Lung (tissue), 12 donors: ENCODE measurements around the gene WDR33. TPM values are rescaled to one million over a fixed set of nuclear protein-coding genes. Genes with fewer than 3 reads are reported as not detected.

Source experiments
- ATAC-seq: fragments of 200-7000 bp; cut with Tn5 transposase; one replicate; pipeline ENCODE4 v1.9.1; 2020; ENCODE audit warnings: moderate number of reproducible peaks; ENCODE audit not compliant: insufficient read depth, low FRiP score
- DNase-seq, 3 donors: peaks; one replicate each; pipeline ENCODE4 v3.0.0-alpha.2; 2013 to 2017
- H3K27ac ChIP-seq, 2 donors: one replicate each; pipeline ENCODE4 v1.5.1; 2013; ENCODE audit warnings: mild to moderate bottlenecking in 2 of 2, moderate library complexity in 2 of 2, control low read depth in 1 of 2, inconsistent platforms in 1 of 2, low read depth in 1 of 2, low read length in 1 of 2
- H3K27me3 ChIP-seq, 3 donors: one replicate each; pipeline ENCODE4 v1.5.1; 2013; ENCODE audit warnings: low read length in 2 of 3; ENCODE audit not compliant: control insufficient read depth in 3 of 3, insufficient read depth in 3 of 3
- H3K36me3 ChIP-seq, 4 donors: one replicate each; pipeline ENCODE4 v1.5.1; 2013; ENCODE audit warnings: low read length in 4 of 4, mild to moderate bottlenecking in 1 of 4, moderate library complexity in 1 of 4; ENCODE audit not compliant: control insufficient read depth in 4 of 4, insufficient read depth in 4 of 4
- H3K4me1 ChIP-seq, 5 donors: one replicate each; pipeline ENCODE4 v1.5.1; 2013; ENCODE audit warnings: low read length in 5 of 5, mild to moderate bottlenecking in 2 of 5, moderate library complexity in 1 of 5; ENCODE audit not compliant: control insufficient read depth in 5 of 5, insufficient read depth in 5 of 5
- H3K4me3 ChIP-seq: one replicate; pipeline ENCODE4 v1.5.1; 2013; ENCODE audit warnings: mild to moderate bottlenecking, control low read depth, moderate library complexity
- H3K9ac ChIP-seq, 2 donors: one replicate each; pipeline ENCODE4 v1.5.1; 2013; ENCODE audit warnings: low read length in 2 of 2, control low read depth in 1 of 2; ENCODE audit not compliant: insufficient read depth in 1 of 2
- H3K9me3 ChIP-seq, 4 donors: one replicate each; pipeline ENCODE4 v1.5.1; 2013; ENCODE audit warnings: low read length in 3 of 4, mild to moderate bottlenecking in 1 of 4, moderate library complexity in 1 of 4; ENCODE audit not compliant: control insufficient read depth in 4 of 4, insufficient read depth in 3 of 4
- WGBS, 2 donors: extraction: QIAGEN DNeasy Blood & Tissue Kit; methylation state at CpG; one replicate each; pipeline ENCODE4 v1.1.7; 2013; 5-methylcytosine and 5-hydroxymethylcytosine counted together
- polyA plus RNA-seq, 2 donors: library from polyadenylated mRNA; stranded (reverse); fragments of 200-250 nt; gene quantifications; one replicate each; pipeline ENCODE4 v1.2.1, GENCODE V29; 2013
- total RNA-seq, 2 donors: library from RNA; depleted of rRNA in 1 of 2; stranded (reverse); fragments of >200 nt in 1 of 2; gene quantifications; one replicate each; pipeline ENCODE4 v1.2.1, GENCODE V29; 2014 to 2021
- TF ChIP-seq, protein P1 (sequence below): IDR thresholded peaks from 2 replicates; pipeline ENCODE4 v1.5.1; 2012; ENCODE audit warnings: mild to moderate bottlenecking; ENCODE audit errors: control extremely low read depth, extremely low read depth
- donor health status: control.
- donor health status: control.
- donor health status: Bipolar disorder and iron deficiency.
- donor health status: healthy.
- donor health status: DM: yes; HTN: yes; CAD: no.

WDR33 gene
- total and polyA plus RNA-seq, 4 donors: 11.6 to 93.0 (median 29.2) TPM

DNA sequence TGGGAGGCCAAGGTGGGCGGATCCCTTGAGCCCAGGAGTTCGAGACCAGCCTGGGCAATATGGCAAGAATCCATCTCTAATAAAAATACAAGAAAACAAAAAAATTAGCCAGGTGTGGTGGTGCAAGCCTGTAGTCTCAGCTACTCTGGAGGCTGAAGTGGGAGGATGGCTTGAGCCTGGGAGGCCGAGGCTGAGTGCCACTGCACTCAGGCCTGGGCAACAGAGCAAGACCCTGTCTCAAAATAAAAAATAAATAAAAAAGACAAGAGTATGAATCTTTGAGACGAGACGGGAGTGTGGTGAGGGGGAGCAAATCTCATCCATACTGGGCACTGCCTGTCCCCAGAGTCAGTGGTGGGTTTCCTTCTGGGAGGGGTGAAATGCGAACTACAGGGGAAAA lies 152.8 kb downstream of the WDR33 start:
- peaks cover 0 to 2% (median 0%) of the 10 kb centered on the region in 4 donors for H3K9me3 ChIP-seq
- H3K4me1 ChIP-seq: peaks cover 0 to 50% (median 0%) of the 10 kb centered on the region in 5 donors
- no peak overlapping the region for H3K9ac ChIP-seq
- H3K27me3 ChIP-seq: peaks cover 0 to 3% (median 0%) of the 10 kb centered on the region in 3 donors
- DNase-seq (no peak), ATAC-seq (no peak)
- peak overlapping the region; percentile 87 to 91 for H3K27ac ChIP-seq
- TF ChIP-seq, protein P1, sequence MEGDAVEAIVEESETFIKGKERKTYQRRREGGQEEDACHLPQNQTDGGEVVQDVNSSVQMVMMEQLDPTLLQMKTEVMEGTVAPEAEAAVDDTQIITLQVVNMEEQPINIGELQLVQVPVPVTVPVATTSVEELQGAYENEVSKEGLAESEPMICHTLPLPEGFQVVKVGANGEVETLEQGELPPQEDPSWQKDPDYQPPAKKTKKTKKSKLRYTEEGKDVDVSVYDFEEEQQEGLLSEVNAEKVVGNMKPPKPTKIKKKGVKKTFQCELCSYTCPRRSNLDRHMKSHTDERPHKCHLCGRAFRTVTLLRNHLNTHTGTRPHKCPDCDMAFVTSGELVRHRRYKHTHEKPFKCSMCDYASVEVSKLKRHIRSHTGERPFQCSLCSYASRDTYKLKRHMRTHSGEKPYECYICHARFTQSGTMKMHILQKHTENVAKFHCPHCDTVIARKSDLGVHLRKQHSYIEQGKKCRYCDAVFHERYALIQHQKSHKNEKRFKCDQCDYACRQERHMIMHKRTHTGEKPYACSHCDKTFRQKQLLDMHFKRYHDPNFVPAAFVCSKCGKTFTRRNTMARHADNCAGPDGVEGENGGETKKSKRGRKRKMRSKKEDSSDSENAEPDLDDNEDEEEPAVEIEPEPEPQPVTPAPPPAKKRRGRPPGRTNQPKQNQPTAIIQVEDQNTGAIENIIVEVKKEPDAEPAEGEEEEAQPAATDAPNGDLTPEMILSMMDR: no peak
- no peak overlapping the region for H3K4me3 ChIP-seq
- peaks cover 0 to 17% (median 0%) of the 10 kb centered on the region in 4 donors for H3K36me3 ChIP-seq
- WGBS, 2 donors: 87 to 91% methylated on average over 6 of the region's 6 CpGs

DNA sequence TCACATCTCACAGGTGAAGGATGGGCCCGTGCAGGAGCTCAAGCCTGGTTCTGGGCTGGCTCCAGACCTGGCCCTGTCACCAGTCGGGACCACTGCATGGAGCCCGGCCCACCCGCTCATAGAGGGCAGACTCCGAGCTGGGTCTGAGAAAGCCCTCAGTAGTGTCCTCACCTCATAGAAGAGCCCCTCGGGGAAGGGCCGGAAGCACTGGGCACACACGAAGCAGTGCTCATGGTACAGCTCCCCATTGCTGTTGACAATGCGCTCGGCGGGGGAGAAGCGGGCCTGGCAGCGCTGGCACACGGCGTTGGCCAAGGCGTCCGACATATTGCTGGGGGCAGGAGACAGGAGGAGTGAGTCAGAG lies 153.8 kb downstream of the WDR33 start:
- no peak for DNase-seq
- no peak for ATAC-seq
- peak overlapping the region; percentile 21 to 59 for H3K27ac ChIP-seq

DNA sequence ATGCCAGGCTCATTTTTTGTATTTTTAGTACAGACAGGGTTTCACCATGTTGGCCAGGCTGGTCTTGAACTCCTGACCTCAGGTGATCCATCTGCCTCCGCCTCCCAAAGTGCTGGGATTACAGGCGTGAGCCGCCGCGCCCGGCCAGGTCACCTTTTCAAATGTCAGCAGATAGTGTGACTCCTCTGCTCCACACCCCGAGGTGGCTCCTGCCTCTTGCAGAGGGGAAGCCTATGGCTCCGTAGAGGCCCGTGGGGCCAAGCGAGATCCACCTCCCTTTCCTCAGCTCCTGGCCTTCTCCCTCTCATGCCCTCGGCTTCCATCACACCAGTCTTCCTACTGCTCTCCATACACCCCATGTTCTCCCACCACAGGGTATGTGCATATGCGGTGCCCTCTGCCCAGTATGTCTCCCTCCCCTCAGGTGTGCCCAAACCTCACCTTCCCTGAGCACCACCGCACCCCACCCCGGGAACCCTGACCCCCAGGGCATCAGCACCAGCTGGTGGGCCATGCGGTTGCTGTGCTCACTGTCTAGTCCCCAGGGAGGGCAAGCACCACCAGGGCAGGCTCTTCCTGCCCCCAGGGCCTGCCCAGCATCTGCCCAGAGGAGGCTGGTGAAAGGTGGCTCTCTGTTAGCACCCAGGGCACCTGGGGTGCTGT lies 154.3 kb downstream of the WDR33 start:
- H3K36me3 ChIP-seq: peaks cover 0 to 18% (median 0%) of the 10 kb centered on the region in 4 donors
- WGBS, 2 donors: 91 to 92% methylated on average over 15 of the region's 15 CpGs
- no peaks in the 10 kb centered on the region for H3K27me3 ChIP-seq
- ATAC-seq (no peak), DNase-seq (no peak)
- H3K4me1 ChIP-seq: peaks cover 0 to 44% (median 0%) of the 10 kb centered on the region in 5 donors
- no peaks in the 10 kb centered on the region for H3K9me3 ChIP-seq
- H3K27ac ChIP-seq: peak overlapping the region; percentile 21 to 59
- TF ChIP-seq, protein P1: no peak
- no peak overlapping the region for H3K9ac ChIP-seq
- no peak overlapping the region for H3K4me3 ChIP-seq

More for the DNA sequence above, 153.8 kb downstream of the WDR33 start:
- 89 to 94% methylated on average over 17 of the region's 17 CpGs for WGBS, 2 donors
- TF ChIP-seq, protein P1: no peak
- H3K4me3 ChIP-seq: no peak overlapping the region
- H3K4me1 ChIP-seq: peaks cover 0 to 49% (median 0%) of the 10 kb centered on the region in 5 donors
- no peaks in the 10 kb centered on the region for H3K27me3 ChIP-seq
- no peak overlapping the region for H3K9ac ChIP-seq
- peaks cover 0 to 18% (median 0%) of the 10 kb centered on the region in 4 donors for H3K36me3 ChIP-seq
- peaks cover 0 to 2% (median 0%) of the 10 kb centered on the region in 4 donors for H3K9me3 ChIP-seq
